ENCODE data around the gene KIF1A.
"Not testable (repeated sequence)": the region's sequence is repeated elsewhere in the genome, so short reads cannot be mapped to it uniquely, and the experiment has no call there.

KIF1A gene

DNA sequence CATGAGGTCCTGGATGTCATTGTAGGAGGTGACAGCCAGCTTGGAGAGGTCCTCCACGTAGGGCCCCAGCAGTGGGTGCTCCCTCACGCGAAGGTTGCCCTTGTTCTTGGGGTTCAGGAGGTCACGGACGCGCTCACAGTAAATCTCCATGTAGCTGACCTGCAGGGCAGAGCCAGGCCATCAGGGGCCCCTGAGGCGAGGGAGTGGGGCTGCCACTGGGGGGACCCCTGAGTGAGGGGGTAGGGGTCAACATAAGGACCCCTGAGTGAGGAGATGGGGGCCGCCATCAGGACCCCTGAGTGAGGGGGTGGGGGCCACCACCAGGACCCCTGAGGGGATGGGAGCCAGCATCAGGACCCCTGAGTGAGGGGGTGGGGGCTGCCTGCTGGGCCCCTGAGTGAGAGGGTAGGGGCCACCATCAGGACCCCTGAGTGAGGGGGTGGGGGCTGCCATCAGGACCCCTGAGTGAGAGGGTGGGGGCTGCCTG, 33.6 kb downstream of the KIF1A start:
- DNase-seq, result no peak

DNA sequence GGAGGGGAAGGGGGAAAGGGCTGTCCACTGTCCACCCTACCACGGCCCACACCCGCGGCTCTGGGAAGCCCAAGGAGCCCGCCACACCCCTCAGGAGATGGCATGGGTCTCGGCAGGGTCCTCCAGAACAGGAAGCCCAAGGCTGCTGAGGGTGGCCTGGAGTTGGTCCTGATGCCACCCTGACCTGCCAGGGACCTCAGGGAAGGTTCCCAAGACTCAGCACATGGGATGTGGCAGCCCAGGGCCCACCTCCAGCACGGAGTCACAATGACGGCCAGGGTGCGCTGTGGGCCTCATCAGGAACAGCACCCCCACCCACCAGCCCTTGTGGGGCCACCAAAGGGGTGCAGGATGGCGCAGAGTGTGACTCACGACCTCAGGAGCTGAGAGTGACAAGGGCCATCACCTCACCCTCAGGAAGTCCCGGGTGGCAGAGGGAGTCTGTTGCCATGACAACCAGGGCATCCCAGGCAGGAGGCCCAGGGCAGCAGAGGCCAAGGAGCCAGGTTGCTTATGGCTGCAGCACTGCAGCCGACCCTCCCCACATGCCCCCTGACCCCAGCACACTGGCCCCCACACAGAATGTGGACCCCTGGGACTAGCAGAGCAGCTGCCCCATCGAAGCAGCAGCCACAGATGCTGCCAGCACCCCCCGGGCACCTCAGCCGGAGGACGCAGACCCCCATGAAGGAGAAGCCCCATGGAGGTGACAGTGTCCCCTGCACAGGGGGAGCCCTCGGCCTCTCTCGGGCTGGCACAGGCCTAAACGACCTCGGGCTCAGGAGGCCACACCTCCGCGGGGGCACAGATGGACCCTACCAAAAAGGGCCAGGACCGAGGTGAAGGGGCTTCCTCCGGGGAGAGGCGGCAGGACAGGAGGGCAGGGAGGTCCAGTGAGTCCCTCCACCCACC, 34.3 kb downstream of the KIF1A start:
- DNase-seq, result no peak

DNA sequence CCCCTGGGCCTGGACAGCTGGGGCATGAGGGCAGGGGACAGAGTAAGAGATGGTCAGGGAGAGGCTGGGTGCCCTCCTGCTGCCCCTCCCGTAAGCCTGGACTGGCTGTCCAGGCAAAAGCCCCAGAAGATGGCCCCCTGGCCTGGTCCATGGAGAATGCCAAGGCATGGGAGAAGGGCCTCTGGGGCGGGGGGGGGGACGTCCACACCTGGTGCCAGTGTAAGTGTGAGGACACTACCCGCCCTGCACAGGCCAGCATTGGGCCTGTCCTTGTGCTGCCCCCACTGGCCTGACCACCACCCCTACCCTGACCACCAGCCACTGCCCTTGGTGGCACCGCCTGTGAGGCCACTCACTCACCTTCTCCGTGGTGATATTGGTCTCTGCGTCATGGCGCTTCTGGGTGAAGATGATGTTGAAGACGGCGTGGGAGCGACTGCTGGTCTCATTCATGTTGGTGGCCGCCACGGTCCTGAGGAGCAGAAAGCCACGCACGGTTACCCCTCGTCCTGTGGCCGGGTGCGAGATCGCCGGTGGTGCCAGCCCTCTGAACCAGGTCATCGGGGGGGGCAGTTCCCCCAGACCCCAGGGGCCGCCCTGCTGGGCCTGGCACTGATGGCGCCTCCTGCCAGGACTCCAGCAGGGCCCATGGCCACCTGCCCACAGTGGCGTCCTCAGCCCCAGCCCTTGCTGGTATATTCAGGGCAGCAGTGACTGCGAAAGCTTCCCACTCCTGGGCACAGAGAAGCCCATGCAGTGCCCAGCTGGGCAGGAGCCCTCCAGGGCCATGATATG, 35.2 kb downstream of the KIF1A start:
- no peak for DNase-seq

DNA sequence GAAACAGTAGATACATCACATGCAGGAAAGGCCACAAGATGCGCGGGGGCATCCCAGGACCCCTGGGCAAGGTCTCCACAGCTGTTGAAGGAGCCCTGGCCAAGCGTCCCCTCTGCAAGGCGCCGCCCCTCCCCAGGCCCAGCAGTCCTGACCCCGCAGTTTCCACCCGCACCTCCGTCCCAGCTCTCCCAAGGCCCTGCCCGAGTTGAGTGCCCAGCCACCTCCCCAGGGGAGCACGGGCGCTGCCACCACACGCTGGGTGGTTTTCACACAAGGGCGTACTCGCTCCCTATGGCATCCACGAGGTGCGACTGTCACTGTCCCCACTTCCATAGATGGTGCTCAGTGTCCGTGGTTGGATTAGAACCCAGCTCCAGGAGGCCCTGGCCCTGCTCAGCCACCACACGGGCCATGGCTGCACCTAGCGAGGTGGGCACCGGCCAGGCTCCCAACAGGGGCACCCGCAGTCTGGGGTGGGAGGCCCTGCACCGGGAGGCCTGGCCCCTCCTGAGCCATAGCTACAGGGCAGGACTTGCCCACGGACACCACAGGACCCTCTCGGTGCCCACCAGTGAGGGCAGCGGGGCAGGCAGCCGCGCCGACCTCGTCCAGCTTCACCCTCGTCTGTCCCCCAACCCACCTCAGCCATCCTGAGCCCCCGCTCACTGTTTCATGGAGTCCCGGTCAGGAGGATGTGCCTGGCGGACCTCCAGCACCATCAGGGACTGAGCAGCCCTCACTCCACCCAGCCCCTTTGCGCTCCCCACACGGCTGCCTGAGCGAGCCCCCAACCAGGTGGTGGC, 36.0 kb downstream of the KIF1A start:
- no peak for DNase-seq

DNA sequence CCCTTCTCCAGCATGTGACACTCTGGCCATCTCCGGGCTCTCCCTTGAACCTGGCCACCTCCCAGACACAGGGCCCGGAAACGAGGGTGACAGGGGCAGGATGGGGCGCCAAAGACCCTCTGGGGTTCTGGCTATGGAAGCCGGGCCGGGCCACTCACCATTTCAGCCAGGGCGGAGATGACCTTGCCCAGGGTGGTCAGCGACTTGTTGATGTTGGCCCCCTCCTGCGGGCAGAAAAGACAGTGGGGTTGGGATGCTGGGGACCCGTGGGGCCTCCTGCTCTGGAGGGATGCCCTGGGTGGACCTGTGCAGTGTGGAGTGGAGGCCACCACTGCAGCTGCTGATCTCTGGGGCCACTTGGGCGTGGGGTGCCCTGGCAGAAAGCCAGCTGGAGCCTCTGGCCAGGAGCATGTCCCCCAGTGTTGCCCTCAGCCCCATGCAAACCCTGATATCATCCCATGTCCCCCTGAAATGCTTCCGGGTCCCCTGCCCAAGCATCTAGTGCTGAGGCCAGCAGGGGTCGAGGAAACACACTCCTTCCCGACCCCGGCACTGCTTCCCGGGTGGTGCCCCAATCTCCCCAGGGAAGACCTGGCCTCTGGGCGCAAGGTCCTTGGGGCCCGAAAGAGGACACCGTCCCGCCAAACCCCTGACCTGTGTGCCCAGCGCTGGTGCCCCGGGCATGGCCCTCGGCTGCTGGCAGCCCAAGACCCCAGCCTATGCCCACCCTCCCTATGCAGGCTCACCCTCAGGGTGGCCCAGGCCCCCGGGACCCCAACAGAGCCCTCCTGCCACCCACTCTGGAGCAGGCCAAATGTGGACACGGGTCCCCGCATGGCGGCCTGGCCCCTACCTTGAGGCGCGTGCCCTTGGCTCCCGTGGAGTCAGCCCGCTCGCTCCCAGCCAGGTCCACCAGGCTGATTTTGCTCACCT, 36.9 kb downstream of the KIF1A start:
- DNase-seq, result no peak

DNA sequence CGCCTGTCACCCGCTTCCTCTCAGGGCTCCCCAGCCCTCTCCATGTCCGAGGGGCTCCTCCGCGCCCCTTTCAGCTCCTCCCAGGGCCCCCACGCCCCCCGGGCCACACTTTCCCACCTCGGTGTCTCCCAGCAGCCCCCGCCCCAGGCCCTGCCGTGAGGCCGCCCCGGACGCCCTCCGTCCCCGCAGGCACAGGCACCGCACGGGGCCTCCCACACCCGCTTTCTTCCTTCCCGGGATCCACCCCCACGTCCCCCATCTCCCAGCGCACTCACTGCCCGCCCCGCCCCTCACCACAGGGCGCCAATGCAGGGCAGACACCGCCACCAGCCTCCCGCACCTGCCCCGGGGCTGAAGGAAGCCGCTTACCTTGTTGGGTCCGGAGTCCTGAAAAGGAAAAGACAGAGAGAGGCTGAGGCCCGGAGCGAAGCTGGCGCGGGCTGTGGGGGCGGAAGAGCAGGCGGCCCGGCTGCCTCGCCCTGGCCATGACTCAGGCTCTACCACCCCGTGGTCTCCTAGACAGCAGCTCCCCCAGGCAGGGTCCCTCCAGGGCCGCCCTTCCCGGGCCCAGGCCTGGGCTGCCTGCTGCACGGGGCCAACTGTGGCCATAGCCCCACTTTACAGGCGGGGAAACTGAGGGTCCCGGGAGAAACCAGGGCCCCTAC, 37.7 kb downstream of the KIF1A start:
- DNase-seq, result no peak

DNA sequence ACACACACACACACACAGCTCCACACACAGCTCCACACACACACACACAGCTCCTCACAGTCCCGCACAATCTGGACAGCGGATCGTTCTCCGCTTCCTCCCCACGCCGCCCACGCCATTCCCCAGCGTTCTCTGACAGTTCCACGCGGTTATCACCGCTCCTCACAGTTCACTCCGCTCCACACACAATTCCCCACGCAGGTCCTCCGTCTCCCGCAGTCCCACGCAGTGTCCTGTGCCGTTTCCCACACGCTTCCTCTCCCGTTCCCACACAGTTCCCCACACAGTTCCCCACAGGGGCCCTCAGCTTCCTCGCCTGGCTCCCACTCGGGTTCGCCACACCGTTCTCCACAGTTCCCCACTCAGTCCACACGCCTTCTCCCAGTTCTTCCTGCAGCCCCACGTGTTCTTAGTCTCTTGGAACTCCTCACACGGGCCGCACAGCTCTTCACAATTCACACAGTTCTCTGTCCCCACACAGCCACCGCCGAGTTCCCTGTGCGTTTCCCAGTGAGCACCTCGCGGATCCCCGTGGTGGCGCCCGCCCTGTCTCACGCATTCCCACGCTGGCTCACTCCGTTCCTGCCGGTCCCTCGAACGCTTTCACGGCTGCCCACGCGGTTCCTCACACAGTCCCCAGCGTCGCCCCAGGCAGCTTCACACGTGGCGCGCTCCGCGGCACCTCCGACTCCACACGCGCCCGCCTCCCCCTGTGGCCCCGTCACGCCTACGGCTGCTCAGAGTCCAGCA, 38.4 kb downstream of the KIF1A start:
- DNase-seq, result no peak

DNA sequence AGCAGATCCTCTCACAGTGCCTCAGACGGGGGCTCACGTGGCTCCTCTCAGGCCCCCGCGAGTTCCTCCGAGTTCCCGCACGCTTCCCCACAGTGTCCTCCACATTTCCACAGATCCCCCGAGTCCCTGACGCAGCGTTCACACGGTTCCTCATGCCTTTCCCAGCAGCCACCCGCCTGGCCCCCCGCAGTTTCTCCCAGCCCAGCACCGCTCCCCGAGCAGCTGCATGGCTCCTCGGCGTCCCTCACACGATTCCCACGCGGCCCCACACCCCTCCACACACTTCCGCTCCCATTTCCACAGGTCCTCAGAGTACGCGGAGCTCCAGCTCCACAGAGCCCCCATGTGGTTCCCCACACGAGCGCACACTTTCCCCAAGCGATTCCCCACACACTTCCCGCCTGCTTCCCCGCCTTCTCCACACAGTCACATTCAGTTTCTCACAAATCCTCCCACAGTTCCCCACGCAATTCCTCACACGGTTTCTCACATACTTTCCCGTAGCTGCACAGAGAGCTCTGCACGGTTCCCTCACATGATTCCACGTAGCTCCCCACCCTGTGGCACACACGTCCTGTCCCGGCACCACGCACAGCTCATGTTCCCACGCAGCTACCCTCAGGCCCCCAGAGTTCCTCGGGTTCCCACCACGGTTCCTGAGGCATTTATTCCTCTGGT, 39.9 kb downstream of the KIF1A start:
- no peak for DNase-seq

DNA sequence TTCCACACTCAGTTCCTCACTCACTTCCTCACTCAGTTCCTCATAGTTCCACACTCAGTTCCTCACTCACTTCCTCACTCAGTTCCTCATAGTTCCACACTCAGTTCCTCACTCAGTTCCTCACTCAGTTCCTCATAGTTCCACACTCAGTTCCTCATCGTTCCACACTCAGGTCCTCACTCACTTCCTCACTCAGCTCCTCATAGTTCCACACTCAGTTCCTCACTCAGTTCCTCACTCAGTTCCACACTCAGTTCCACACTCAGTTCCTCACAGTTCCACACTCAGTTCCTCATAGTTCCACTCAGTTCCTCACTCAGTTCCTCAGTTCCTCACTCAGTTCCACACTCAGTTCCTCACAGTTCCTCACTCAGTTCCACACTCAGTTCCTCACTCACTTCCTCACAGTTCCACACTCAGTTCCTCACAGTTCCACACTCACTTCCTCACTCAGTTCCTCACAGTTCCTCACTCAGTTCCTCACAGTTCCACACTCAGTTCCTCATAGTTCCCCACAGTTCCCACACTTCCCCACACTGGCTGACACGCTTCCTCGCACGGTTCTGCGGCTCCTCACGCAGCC, 40.7 kb downstream of the KIF1A start:
- DNase-seq, result not testable (repeated sequence)

DNA sequence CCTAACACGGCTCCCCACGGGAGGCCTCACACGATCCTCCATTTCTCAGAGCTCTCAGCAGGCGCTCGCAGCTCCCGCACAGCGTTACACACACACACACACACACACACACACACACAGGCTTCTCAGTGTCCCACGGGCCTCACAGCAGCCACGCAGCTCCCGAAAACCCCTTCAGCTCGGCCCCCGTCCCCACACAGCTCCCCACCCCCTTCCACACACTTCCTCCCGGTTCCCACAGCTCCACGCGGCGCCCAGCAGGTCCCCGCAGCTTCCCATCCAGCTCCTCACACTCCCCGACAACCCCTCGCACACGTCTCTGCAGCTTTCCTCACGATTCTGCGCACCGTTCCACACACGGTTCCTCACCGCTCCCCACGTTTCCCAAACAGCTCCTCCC, 41.6 kb downstream of the KIF1A start:
- no peak for DNase-seq

DNA sequence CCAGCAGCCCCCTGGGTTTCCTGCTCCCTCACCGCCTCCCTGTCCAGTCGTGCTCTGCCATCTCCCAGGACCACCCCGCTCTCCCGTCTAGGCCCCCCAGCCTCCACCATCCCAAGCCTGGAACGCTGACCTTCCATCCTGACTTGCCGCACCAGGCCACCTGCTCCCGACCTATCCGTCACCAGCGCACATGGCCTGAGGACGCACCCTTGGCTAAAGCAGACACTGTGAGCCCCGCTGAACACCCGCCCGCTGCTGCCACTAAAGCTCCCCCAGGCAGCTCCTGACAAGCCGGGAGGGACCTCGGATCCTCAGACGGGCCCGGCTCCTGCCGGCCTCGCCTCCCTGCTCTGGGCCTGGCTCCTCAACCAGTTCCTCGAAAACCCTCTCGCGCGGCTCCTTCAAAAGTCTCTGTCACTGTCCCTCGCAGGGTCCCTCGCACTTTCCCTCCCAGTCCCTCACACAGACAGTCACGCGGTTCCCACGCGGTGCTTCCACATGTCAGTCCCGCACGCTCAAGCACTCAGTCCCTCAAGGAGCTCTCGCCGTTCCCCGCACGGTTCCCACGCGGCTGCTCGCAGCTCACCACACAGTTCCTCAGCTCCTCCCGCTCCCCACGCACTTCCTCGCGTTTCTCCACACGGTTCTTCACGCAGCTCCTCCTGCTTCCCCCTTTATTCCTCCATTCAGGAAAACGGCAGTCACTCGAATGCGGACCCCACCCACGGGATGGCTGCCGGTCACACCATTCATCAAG, 42.4 kb downstream of the KIF1A start:
- no peak for DNase-seq

DNA sequence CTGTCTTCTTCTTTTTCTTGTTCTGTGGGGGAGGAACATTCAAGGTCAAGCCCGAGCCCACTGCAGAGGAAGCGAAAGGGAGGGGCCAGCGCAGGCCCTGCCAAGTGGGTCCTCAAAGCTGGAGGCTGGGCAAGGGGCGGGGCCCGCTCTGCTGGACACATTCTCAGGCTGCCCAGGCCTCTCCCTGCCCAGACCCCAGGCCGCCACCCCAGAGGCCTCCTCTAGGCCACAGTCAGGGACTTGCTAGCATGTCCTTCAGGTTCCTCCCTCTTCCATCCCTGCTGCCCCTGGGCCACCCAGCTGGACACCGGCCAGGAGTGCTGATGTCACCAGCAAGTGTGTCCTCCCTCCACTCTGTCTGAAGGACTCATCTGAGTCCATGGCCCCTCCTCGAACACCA, 44.1 kb downstream of the KIF1A start:
- no peak for DNase-seq

DNA sequence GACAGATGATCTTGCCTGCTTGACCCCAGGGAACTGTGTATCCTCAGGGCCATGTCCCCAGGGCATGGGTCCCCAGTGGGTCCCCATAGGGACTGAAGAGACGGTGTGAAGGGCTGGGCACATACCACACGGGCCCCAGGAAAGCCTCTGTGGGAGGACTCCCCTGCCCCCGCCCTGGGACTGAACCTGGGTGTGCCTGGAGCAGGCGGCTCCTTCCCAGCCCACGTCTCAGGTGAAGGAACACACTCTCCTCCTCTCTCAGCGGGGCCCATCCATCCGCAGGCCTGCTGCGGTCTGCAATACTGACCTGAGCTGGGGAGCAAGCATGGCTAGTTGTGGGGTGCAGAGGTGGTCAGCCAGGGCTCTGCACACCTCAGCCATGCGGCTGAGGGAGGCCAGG, 45.2 kb downstream of the KIF1A start:
- no peak for DNase-seq

DNA sequence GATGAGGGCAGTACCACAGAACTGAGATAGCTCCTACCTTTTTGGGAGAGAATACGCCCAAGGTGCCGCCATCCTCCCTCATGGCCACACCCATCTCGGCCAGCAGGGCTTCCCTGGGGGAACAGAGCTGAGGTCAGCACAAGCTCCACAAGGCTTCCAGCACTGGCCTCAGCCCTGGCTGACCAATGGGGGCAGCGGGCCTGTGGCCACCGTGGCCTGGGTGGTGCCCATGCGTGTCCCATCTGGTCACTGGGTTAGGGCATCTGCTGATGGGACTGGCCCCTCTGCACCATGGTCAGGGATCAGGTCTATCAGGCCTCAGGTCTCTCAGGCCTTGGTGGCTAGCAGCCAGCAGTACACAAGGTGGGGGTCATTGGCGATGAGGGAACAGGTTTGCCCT, 50.9 kb downstream of the KIF1A start:
- no peak for DNase-seq

DNA sequence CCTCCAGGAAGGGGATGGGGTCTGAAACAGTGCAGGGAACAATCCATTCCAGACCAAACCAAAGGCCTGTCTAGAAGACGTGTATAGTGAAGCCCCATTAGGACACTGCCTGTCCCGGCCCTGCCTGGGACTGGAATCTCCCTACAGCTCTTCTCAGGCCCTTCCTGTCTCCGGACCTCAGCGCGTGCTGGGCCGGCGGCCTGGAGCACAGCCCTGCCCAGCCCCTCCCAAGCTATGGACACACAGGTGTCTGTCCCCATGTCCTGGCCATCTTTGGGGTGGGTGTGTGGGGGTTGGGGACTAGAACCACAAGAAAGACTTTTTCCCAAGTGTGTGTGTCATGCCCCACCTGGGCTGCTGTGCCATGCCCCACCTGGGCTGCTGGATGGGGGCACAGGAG, 51.8 kb downstream of the KIF1A start:
- no peak for DNase-seq

DNA sequence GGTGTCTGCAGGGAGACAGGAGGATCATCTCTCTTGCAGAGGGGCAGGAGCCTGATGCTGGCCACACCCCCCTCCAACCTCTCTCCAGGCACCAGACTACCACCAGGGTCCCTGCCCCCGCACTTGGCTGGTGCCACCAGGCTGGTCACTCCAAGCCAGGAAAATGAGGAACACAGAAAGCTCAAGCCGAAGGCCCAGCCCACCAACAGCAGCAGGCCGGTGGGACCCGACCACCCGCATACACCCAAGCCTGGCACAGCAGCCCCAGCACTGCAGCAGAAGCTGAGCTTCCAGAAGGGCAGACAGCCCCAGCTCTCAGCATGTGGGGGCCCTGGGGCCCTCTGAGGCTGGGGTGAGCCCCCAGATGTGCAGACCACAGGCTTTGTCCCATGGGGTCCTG, 52.7 kb downstream of the KIF1A start:
- DNase-seq, result no peak

DNA sequence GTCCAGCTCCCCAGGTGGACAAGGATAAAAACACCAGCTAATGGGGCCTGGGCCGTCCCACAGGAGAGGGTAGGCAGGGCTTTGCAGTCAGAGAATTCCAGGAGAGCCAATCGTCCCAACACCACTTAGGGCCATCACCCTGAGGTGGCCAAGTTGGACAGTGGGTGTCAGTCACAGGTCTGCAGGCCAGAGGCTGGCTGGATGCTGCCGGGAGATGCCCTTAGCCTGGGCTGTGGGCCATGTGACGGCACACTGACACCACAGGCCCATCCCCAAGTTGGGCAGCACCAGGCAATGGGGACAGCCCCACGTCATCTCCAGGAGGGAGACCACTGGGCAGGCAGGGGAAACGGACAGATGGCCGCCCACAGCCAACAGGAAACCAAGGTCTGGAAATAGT, 53.9 kb downstream of the KIF1A start:
- no peak for DNase-seq

DNA sequence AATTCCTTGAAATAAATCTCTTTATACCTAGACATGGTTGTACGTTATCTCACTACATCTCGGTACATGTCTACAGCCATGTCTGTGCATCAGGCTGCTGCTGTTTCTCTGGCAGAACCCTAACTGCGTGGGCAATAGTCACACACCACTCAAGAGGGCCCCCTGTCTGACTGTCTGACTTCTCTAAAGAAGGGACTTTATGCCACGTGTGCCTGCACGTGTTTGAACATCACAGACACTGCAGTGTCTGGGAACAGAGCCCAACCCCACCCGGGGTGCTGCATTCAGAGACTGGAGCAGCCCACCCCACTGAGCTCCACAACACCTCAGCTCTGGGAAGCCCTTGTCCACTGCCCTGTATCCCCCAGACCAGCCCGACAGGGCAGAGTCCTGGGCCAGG, 55.0 kb downstream of the KIF1A start:
- DNase-seq, result no peak

DNA sequence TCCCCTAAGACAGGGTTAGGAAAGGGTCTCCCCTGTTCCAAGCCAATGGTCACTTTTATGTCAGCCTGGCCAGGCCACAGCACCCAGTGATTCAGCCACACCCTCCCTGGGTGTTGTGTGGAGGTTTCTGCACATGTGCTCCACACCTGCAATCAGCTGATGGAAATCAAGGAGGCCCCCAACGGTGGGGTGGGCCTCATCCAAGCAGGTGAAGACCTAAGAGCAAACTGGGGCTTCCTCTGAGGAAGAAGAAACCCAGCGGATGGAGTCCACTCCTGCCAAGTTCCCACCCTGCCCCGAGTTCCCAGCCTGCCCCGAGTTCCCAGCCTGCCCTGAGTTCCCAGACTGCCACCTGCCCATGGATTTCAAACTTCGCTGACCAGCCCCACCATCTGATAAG, 55.4 kb downstream of the KIF1A start:
- DNase-seq, result no peak

Measured in NCI-H82 (cell line).